IMR-90 (cell line): Measurements from ENCODE around the gene CDH2.

Source experiments
- CTCF ChIP-seq: conservative IDR thresholded peaks from 2 replicates; pipeline ENCODE4 v1.5.1; 2012; ENCODE audit warnings: mild to moderate bottlenecking, low read depth, low read length, improper control_type of control experiment
- MAZ ChIP-seq: IDR thresholded peaks from 2 replicates; pipeline ENCODE4 v1.6.1; 2012; ENCODE audit warnings: low read depth, mild to moderate bottlenecking, low read length, improper control_type of control experiment, moderate library complexity, borderline replicate concordance
- MXI1 ChIP-seq: IDR thresholded peaks from 2 replicates; pipeline ENCODE4 v1.6.1; 2012; ENCODE audit warnings: low read depth, mild to moderate bottlenecking, low read length, moderate library complexity, borderline replicate concordance
- POLR2A ChIP-seq: IDR thresholded peaks from 2 replicates; pipeline ENCODE4 v1.6.1; 2012; ENCODE audit warnings: mild to moderate bottlenecking, low read depth, low read length
- SMC3 ChIP-seq: fragments of 150-350 bp; IDR thresholded peaks from 2 replicates; pipeline ENCODE4 v1.6.1; 2016; ENCODE audit warnings: low read depth, mild to moderate bottlenecking, antibody characterized with exemption, low read length, moderate library complexity

DNA sequence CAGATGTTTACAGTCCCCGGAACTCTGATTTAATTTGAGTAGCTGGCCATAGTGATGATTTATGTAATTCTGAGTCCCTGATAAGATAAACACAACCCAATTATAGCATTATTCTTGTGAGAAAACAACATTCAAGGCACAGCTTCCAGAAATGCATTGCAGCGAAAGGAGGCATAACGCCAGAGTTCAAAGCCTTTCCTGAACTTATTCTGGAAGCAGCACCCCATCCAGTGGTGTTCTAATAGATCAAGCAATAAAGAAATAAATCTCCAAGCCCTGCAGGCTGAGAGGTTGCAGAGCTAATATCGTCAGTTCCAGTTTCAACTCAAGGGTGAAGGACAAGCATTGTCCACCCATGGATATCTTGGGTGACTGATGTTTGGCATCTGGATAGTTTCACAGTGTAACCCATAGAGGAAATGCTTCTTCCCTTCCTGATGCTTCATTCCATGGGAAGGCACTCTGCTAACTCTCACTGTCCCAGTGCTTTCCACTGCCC, 18.8 kb downstream of the CDH2 start:
- TF ChIP-seq MXI1 (no peak), MAZ (no peak), CTCF (no peak; the same call in 1 of the 2 replicates), SMC3 (no peak), POLR2A (no peak)
